Body of pancreas (tissue), 4 donors: ENCODE measurements around the gene ATPAF1. TPM values are rescaled to one million over a fixed set of nuclear protein-coding genes. Genes with fewer than 3 reads are reported as not detected.

ENCODE experiments used
- ATAC-seq: fragments of 150-250 bp; one replicate; pipeline ENCODE4 v1.9.1; 2016
- DNase-seq, 4 donors: peaks; one replicate each; pipeline ENCODE4 v3.0.0-alpha.2; 2019
- H3K27ac ChIP-seq, 4 donors: fragments of 200-600 bp; sonication (generic); 1 replicate in 3 of 4; 2 replicates in 1 of 4; pipeline versions ENCODE4 v1.5.1 to v1.6.1; 2016 to 2019; ENCODE audit warnings: mild to moderate bottlenecking in 1 of 4, mixed read lengths in 1 of 4, moderate library complexity in 1 of 4
- H3K27me3 ChIP-seq, 2 donors: fragments of 200-600 bp; sonication (generic); one replicate each; pipeline ENCODE4 v1.6.0; 2016; ENCODE audit warnings: mild to moderate bottlenecking in 1 of 2
- H3K36me3 ChIP-seq, 2 donors: fragments of 200-600 bp; sonication (generic); replicated peaks in 1 of 2; 2 replicates each; pipeline ENCODE4 v1.5.1; 2016; ENCODE audit warnings: low read depth in 2 of 2; ENCODE audit not compliant: insufficient read depth in 1 of 2
- H3K4me1 ChIP-seq: fragments of 200-600 bp; sonication (generic); one replicate; pipeline ENCODE4 v1.6.0; 2016
- H3K4me3 ChIP-seq, 2 donors: fragments of 200-600 bp; sonication (generic); 1 replicate in 1 of 2; 2 replicates in 1 of 2; pipeline ENCODE4 v1.5.1; 2016 to 2019
- H3K9me3 ChIP-seq, 3 donors: fragments of 200-600 bp; sonication (generic); 1 replicate in 2 of 3; 2 replicates in 1 of 3; pipeline ENCODE4 v1.5.1; 2016
- CTCF ChIP-seq, 7 experiments: fragments of 450-650 bp in 4 of 7; fragments of 200-600 bp in 3 of 7; sonication (generic) in 3 of 7; IDR thresholded peaks; one replicate each; pipeline ENCODE4 v1.5.1; 2016 to 2019; ENCODE audit warnings: antibody characterized with exemption in 7 of 7
- POLR2A ChIP-seq, 3 donors: fragments of 450-650 bp; IDR thresholded peaks; one replicate each; pipeline ENCODE4 v1.6.1; 2016; ENCODE audit warnings: antibody characterized with exemption in 3 of 3, mild to moderate bottlenecking in 2 of 3
- WGBS, 2 donors: methylation state at CpG; one replicate each; pipeline ENCODE4 v1.1.5; 2017; 5-methylcytosine and 5-hydroxymethylcytosine counted together
- intact Hi-C: fragments of 100-400 bp; cut with DNase I; formaldehyde crosslinking; loops from one replicate; pipeline ENCODE4 v1.15.1; 2023
- total RNA-seq, 2 donors: library from RNA; depleted of rRNA; stranded (reverse); fragments of >200 nt; gene quantifications; one replicate each; pipeline ENCODE4 v1.1.0, GENCODE V29; 2016

The ATPAF1 gene
- total RNA-seq, 2 donors from 2014 or later, result 22.8 to 33.0 TPM

DNA sequence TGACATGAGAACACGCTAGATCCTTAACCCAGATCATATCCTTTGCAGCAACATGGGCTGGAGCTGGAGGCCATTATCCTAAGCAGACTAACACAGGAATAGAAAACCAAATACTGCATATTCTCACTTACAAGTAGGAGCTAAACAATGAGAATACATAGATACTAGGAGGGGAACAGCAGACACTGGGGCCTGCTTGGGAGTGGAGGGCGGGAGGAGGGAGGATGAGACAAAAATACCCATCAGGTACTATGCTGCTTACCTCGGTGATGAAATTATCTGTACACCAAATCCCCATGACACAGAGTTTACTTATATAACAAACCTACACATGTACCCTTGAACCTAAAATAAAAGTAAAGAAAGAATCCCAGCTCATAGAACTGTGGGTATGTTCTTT is 50.3 kb downstream of the ATPAF1 start:
- no peaks in the 10 kb centered on the region for H3K9me3 ChIP-seq
- no peaks in the 10 kb centered on the region for H3K27me3 ChIP-seq
- peak overlapping the region in 1 of 4 donors; percentile 90 for H3K27ac ChIP-seq
- TF ChIP-seq CTCF (IDR thresholded peaks at IDR 0.05) (no peak), POLR2A (IDR thresholded peaks at IDR 0.05) (no peak)
- no peak overlapping the region for H3K4me3 ChIP-seq
- DNase-seq, result no peak
- peaks cover 41% of the 10 kb centered on the region for H3K4me1 ChIP-seq
- no peak for ATAC-seq
- no peaks in the 10 kb centered on the region for H3K36me3 ChIP-seq
- 79 to 80% methylated on average over 3 of the region's 3 CpGs for WGBS, 2 donors
- intact Hi-C loops, result no loop called here

GRCh38 chr1:46617108-46617800 is 50.9 kb downstream of the ATPAF1 start:
- Histone ChIP-seq H3K4me1 (peaks cover 47% of the 10 kb centered on the region), H3K9me3 (no peaks in the 10 kb centered on the region), H3K27me3 (no peaks in the 10 kb centered on the region), H3K36me3 (no peaks in the 10 kb centered on the region), H3K4me3 (peak overlapping the region in 1 of 2 donors; percentile 59), H3K27ac (peak overlapping the region; percentile 81 to 94 (median 88))
- 31 to 33% methylated on average over 10 of the region's 10 CpGs for WGBS, 2 donors
- ATAC-seq, result peak; percentile 16
- no peak for DNase-seq
- intact Hi-C loops, result no loop called here
- TF ChIP-seq POLR2A (IDR thresholded peaks at IDR 0.05) (no peak), CTCF (IDR thresholded peaks at IDR 0.05) (no peak)

DNA sequence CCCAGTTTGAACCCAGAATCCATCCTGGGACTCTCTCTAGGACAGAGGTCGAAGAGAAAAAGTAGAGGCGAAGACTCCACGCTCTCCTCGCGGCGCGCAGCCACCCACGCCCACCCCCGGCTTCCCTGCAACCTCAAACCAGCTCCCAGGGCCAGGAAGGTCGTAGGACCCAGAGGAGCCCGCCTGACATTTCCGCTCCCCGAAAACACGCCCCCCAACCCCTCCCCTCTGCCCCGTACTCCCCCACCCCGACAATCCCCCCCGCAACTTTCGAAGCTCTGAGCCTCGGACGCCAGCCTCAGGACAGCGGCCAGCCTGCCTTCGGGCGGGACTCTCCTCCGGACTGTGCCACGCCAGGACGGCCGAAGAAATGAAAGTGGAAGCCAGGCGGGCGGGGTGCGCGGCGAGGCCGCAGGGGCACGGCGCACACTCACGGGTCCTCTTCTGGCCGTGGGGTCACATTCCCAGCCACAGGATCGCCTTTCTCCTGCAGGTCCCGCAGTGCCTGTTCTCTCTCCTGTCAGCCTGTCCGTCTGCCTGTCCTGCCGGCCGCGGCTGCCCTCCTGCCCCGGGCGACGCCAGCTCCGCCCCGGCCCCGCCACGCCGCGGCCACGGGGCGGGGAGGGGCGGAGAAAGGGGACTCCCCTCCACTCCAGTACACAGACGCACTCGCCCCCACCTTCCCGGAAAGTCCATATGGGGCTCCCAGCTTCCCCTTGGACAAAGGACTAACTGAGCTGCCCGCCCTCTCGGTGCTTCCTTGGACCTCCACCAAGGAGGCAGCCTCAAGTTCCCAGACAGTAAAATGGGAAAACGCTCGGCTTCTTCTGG is 51.7 kb downstream of the ATPAF1 start, which contains the start of gene MOB3C:
Gene MOB3C, minus strand, starts transcription at position 535 of the 831 bp plus-strand sequence. CDS start 3,490 bp downstream, outside the sequence.
- Histone ChIP-seq H3K4me3 (peak within 1 kb of the TSS; percentile 47 to 59), H3K4me1 (peaks cover 55% of the 10 kb centered on the region), H3K36me3 (no peaks in the 10 kb centered on the region), H3K27ac (peak within 1 kb of the TSS; percentile 81 to 94 (median 88)), H3K27me3 (no peaks in the 10 kb centered on the region), H3K9me3 (no peaks in the 10 kb centered on the region)
- DNase-seq (peak; percentile 77 to 87 (median 84)), ATAC-seq (peak; percentile 77)
- TF ChIP-seq CTCF (IDR thresholded peaks at IDR 0.05), result peak in 1 of 7 experiments; percentile 16
- TF ChIP-seq POLR2A (IDR thresholded peaks at IDR 0.05), result peak; percentile 72 to 83 (median 76)
- intact Hi-C loops, result no loop called here
- 0% methylated on average over 15 to 55 of the region's 62 CpGs for WGBS, 2 donors

GRCh38 chr1:46615735-46616134 is 52.4 kb downstream of the ATPAF1 start:
- intact Hi-C loops, result no loop called here
- peaks cover 62% of the 10 kb centered on the region for H3K4me1 ChIP-seq
- no peak for ATAC-seq
- H3K27ac ChIP-seq, result peak overlapping the region; percentile 81 to 94 (median 88)
- H3K27me3 ChIP-seq, result no peaks in the 10 kb centered on the region
- H3K4me3 ChIP-seq, result peak overlapping the region; percentile 47 to 59
- H3K9me3 ChIP-seq, result no peaks in the 10 kb centered on the region
- no peaks in the 10 kb centered on the region for H3K36me3 ChIP-seq
- no peak for TF ChIP-seq CTCF (IDR thresholded peaks at IDR 0.05)
- TF ChIP-seq POLR2A (IDR thresholded peaks at IDR 0.05), result no peak
- DNase-seq, result no peak
- 24 to 35% methylated on average over 3 of the region's 3 CpGs for WGBS, 2 donors
